Activated CD8-positive, alpha-beta memory T cell treated with anti-CD3 and anti-CD28 coated beads, Interleukin-2, amount 10 ng/mL, durations not matched to agents 7 days and 5 days (primary cell): ENCODE measurements around the gene PLXDC2. TPM values are rescaled to one million over a fixed set of nuclear protein-coding genes. Genes with fewer than 3 reads are reported as not detected.

ENCODE experiments used
- ATAC-seq: fragments of 150-1000 bp; cut with Tn5 transposase; one replicate; pipeline ENCODE4 v1.10.0; 2021; ENCODE audit warnings: moderate library complexity
- CTCF ChIA-PET: fragments of 350-600 bp; sonication (Branson Sonifier 250); formaldehyde crosslinking; loops from one replicate; lab custom pipeline; 2021; ENCODE audit warnings: antibody characterized with exemption; lab: Charles Lee
- DNase-seq: peaks from one replicate; pipeline ENCODE4 v3.0.0-alpha.2; 2020
- H3K27ac Mint-ChIP-seq: one replicate; pipeline ENCODE4 v1.8.0; 2021; ENCODE audit warnings: mild to moderate bottlenecking, mixed read lengths
- H3K27me3 Mint-ChIP-seq: one replicate; pipeline ENCODE4 v1.8.0; 2021; ENCODE audit warnings: mixed read lengths
- H3K36me3 Mint-ChIP-seq: one replicate; pipeline ENCODE4 v1.8.0; 2021; ENCODE audit warnings: mild to moderate bottlenecking, mixed read lengths
- H3K4me1 Mint-ChIP-seq: one replicate; pipeline ENCODE4 v1.8.0; 2021; ENCODE audit warnings: mixed read lengths
- H3K4me3 Mint-ChIP-seq: one replicate; pipeline ENCODE4 v1.8.0; 2021; ENCODE audit warnings: mild to moderate bottlenecking, moderate library complexity, mixed read lengths
- H3K9me3 Mint-ChIP-seq: one replicate; pipeline ENCODE4 v1.8.0; 2022; ENCODE audit warnings: low read depth, mixed read lengths
- total RNA-seq, 2 experiments: library from RNA; stranded (reverse); gene quantifications; one replicate each; pipeline ENCODE4 v1.2.3, GENCODE V29; 2021

The PLXDC2 gene
- total RNA-seq, 2 experiments from 2014 or later, result 0.05 TPM; not detected in 1

- Mint-ChIP-seq H3K27ac (no peak overlapping the region), H3K9me3 (peaks cover 3% of the 10 kb centered on the region), H3K4me3 (no peak overlapping the region), H3K36me3 (no peaks in the 10 kb centered on the region), H3K27me3 (no peaks in the 10 kb centered on the region), H3K4me1 (no peaks in the 10 kb centered on the region)
- CTCF ChIA-PET, result no interaction called here
- no peak for ATAC-seq
- no peak for DNase-seq
Observed at GRCh38 chr10:19888061-19888660, 71.9 kb downstream of the PLXDC2 start.

- H3K9me3 Mint-ChIP-seq, result peaks cover 3% of the 10 kb centered on the region
- no peaks in the 10 kb centered on the region for H3K27me3 Mint-ChIP-seq
- H3K36me3 Mint-ChIP-seq, result no peaks in the 10 kb centered on the region
- DNase-seq (no peak), ATAC-seq (no peak)
- CTCF ChIA-PET, result no interaction called here
- H3K4me3 Mint-ChIP-seq, result no peak overlapping the region
- H3K27ac Mint-ChIP-seq, result no peak overlapping the region
- H3K4me1 Mint-ChIP-seq, result no peaks in the 10 kb centered on the region
Observed at GRCh38 chr10:19889256-19889655, 73.0 kb downstream of the PLXDC2 start.

- H3K4me1 Mint-ChIP-seq, result no peaks in the 10 kb centered on the region
- no peak overlapping the region for H3K4me3 Mint-ChIP-seq
- no peaks in the 10 kb centered on the region for H3K27me3 Mint-ChIP-seq
- H3K9me3 Mint-ChIP-seq, result peaks cover 3% of the 10 kb centered on the region
- ATAC-seq (no peak), DNase-seq (no peak)
- CTCF ChIA-PET, result no interaction called here
- H3K27ac Mint-ChIP-seq, result no peak overlapping the region
- no peaks in the 10 kb centered on the region for H3K36me3 Mint-ChIP-seq
Observed at GRCh38 chr10:19891429-19891828, 75.2 kb downstream of the PLXDC2 start.

- ATAC-seq, result no peak
- H3K36me3 Mint-ChIP-seq, result no peaks in the 10 kb centered on the region
- no peak overlapping the region for H3K27ac Mint-ChIP-seq
- H3K9me3 Mint-ChIP-seq, result peaks cover 7% of the 10 kb centered on the region
- no peak for DNase-seq
- H3K4me3 Mint-ChIP-seq, result no peak overlapping the region
- CTCF ChIA-PET, result no interaction called here
- no peaks in the 10 kb centered on the region for H3K27me3 Mint-ChIP-seq
- H3K4me1 Mint-ChIP-seq, result no peaks in the 10 kb centered on the region
Observed at GRCh38 chr10:19892270-19892669, 76.0 kb downstream of the PLXDC2 start.

GRCh38 chr10:19892677-19893076 is 76.4 kb downstream of the PLXDC2 start:
- DNase-seq (no peak), ATAC-seq (no peak)
- Mint-ChIP-seq H3K27me3 (no peaks in the 10 kb centered on the region), H3K4me1 (no peaks in the 10 kb centered on the region), H3K9me3 (peaks cover 7% of the 10 kb centered on the region), H3K4me3 (no peak overlapping the region), H3K27ac (no peak overlapping the region), H3K36me3 (no peaks in the 10 kb centered on the region)
- CTCF ChIA-PET, result no interaction called here

GRCh38 chr10:19895500-19895899 is 79.3 kb downstream of the PLXDC2 start:
- CTCF ChIA-PET, result no interaction called here
- H3K4me1 Mint-ChIP-seq, result no peaks in the 10 kb centered on the region

GRCh38 chr10:19902456-19902855 is 86.2 kb downstream of the PLXDC2 start:
- Mint-ChIP-seq H3K27me3 (no peaks in the 10 kb centered on the region), H3K4me1 (no peaks in the 10 kb centered on the region), H3K27ac (no peak overlapping the region), H3K9me3 (peaks cover 10% of the 10 kb centered on the region), H3K4me3 (no peak overlapping the region), H3K36me3 (no peaks in the 10 kb centered on the region)
- CTCF ChIA-PET, result no interaction called here
- ATAC-seq, result no peak
- DNase-seq, result no peak

More at GRCh38 chr10:19895500-19895899, 79.3 kb downstream of the PLXDC2 start:
- Mint-ChIP-seq H3K9me3 (peaks cover 7% of the 10 kb centered on the region), H3K36me3 (no peaks in the 10 kb centered on the region), H3K4me3 (no peak overlapping the region), H3K27me3 (no peaks in the 10 kb centered on the region), H3K27ac (no peak overlapping the region)
- ATAC-seq (no peak), DNase-seq (no peak)

GRCh38 chr10:19904202-19904661 is 88.0 kb downstream of the PLXDC2 start:
- Mint-ChIP-seq H3K36me3 (no peaks in the 10 kb centered on the region), H3K27ac (no peak overlapping the region), H3K9me3 (peaks cover 10% of the 10 kb centered on the region), H3K4me1 (no peaks in the 10 kb centered on the region), H3K4me3 (no peak overlapping the region), H3K27me3 (no peaks in the 10 kb centered on the region)
- no peak for ATAC-seq
- CTCF ChIA-PET, result no interaction called here
- no peak for DNase-seq

GRCh38 chr10:19906108-19906791 is 90.0 kb downstream of the PLXDC2 start:
- Mint-ChIP-seq H3K4me3 (no peak overlapping the region), H3K9me3 (peaks cover 10% of the 10 kb centered on the region), H3K27ac (no peak overlapping the region), H3K27me3 (no peaks in the 10 kb centered on the region), H3K4me1 (no peaks in the 10 kb centered on the region), H3K36me3 (no peaks in the 10 kb centered on the region)
- DNase-seq, result no peak
- CTCF ChIA-PET, result no interaction called here
- ATAC-seq, result no peak

- DNase-seq (no peak), ATAC-seq (no peak)
- no peaks in the 10 kb centered on the region for H3K36me3 Mint-ChIP-seq
Observed at GRCh38 chr10:19908991-19909696, 92.9 kb downstream of the PLXDC2 start.

GRCh38 chr10:19911886-19912285 is 95.7 kb downstream of the PLXDC2 start:
- Mint-ChIP-seq H3K27me3 (no peaks in the 10 kb centered on the region), H3K36me3 (no peaks in the 10 kb centered on the region), H3K9me3 (peaks cover 8% of the 10 kb centered on the region), H3K27ac (no peak overlapping the region), H3K4me1 (no peaks in the 10 kb centered on the region), H3K4me3 (no peak overlapping the region)
- ATAC-seq, result no peak
- DNase-seq, result no peak
- CTCF ChIA-PET, result no interaction called here

More at GRCh38 chr10:19908991-19909696, 92.9 kb downstream of the PLXDC2 start:
- H3K4me3 Mint-ChIP-seq, result no peak overlapping the region
- no peaks in the 10 kb centered on the region for H3K4me1 Mint-ChIP-seq
- CTCF ChIA-PET, result no interaction called here
- H3K27ac Mint-ChIP-seq, result no peak overlapping the region
- H3K9me3 Mint-ChIP-seq, result peaks cover 9% of the 10 kb centered on the region
- H3K27me3 Mint-ChIP-seq, result no peaks in the 10 kb centered on the region

- Mint-ChIP-seq H3K27me3 (no peaks in the 10 kb centered on the region), H3K9me3 (peaks cover 8% of the 10 kb centered on the region), H3K4me3 (no peak overlapping the region), H3K4me1 (no peaks in the 10 kb centered on the region), H3K36me3 (no peaks in the 10 kb centered on the region), H3K27ac (no peak overlapping the region)
- ATAC-seq (no peak), DNase-seq (no peak)
- CTCF ChIA-PET, result no interaction called here
Observed at GRCh38 chr10:19913987-19914386, 97.8 kb downstream of the PLXDC2 start.

GRCh38 chr10:19915125-19915524 is 98.9 kb downstream of the PLXDC2 start:
- H3K4me3 Mint-ChIP-seq, result no peak overlapping the region
- CTCF ChIA-PET, result no interaction called here
- no peak overlapping the region for H3K27ac Mint-ChIP-seq
- H3K36me3 Mint-ChIP-seq, result no peaks in the 10 kb centered on the region
- no peaks in the 10 kb centered on the region for H3K4me1 Mint-ChIP-seq
- ATAC-seq (no peak), DNase-seq (no peak)
- H3K27me3 Mint-ChIP-seq, result no peaks in the 10 kb centered on the region
- peaks cover 8% of the 10 kb centered on the region for H3K9me3 Mint-ChIP-seq

GRCh38 chr10:19915816-19916215 is 99.6 kb downstream of the PLXDC2 start:
- no peak for DNase-seq
- H3K9me3 Mint-ChIP-seq, result peaks cover 8% of the 10 kb centered on the region
- no peak overlapping the region for H3K27ac Mint-ChIP-seq
- no peaks in the 10 kb centered on the region for H3K36me3 Mint-ChIP-seq
- CTCF ChIA-PET, result no interaction called here
- no peaks in the 10 kb centered on the region for H3K4me1 Mint-ChIP-seq
- no peak overlapping the region for H3K4me3 Mint-ChIP-seq
- H3K27me3 Mint-ChIP-seq, result no peaks in the 10 kb centered on the region
- ATAC-seq, result no peak
